ENCODE results near the gene REEP1.

- TF ChIP-seq LEF1 (IDR thresholded peaks at IDR 0.05; ENCODE audit: borderline replicate concordance) (no peak), CTBP1 (IDR thresholded peaks at IDR 0.05; ENCODE audit: borderline replicate concordance) (no peak)
Observed at GRCh38 chr2:86239745-86240144, 97.7 kb downstream of the REEP1 start.

Measured in HEK293T (cell line).